Panc1 (cell line): ENCODE measurements around the gene C22orf15.

ENCODE experiments used
- POLR2AphosphoS5 ChIP-seq: IDR thresholded peaks from 2 replicates; pipeline ENCODE4 v1.6.1; 2012; ENCODE audit warnings: mild to moderate bottlenecking, low read depth, low read length, moderate library complexity
- REST ChIP-seq, 2 experiments: IDR thresholded peaks; 2 replicates each; pipeline ENCODE4 v1.6.1; 2011 to 2012; ENCODE audit warnings: low read depth in 2 of 2, control low read depth in 1 of 2, low read length in 1 of 2, mild to moderate bottlenecking in 1 of 2, moderate library complexity in 1 of 2; ENCODE audit not compliant: insufficient read depth in 1 of 2
- TF ChIP-seq, protein P1 (sequence below): fragments of 450-650 bp; IDR thresholded peaks from 2 replicates; pipeline ENCODE4 v1.5.1; 2017; ENCODE audit warnings: mild to moderate bottlenecking

DNA sequence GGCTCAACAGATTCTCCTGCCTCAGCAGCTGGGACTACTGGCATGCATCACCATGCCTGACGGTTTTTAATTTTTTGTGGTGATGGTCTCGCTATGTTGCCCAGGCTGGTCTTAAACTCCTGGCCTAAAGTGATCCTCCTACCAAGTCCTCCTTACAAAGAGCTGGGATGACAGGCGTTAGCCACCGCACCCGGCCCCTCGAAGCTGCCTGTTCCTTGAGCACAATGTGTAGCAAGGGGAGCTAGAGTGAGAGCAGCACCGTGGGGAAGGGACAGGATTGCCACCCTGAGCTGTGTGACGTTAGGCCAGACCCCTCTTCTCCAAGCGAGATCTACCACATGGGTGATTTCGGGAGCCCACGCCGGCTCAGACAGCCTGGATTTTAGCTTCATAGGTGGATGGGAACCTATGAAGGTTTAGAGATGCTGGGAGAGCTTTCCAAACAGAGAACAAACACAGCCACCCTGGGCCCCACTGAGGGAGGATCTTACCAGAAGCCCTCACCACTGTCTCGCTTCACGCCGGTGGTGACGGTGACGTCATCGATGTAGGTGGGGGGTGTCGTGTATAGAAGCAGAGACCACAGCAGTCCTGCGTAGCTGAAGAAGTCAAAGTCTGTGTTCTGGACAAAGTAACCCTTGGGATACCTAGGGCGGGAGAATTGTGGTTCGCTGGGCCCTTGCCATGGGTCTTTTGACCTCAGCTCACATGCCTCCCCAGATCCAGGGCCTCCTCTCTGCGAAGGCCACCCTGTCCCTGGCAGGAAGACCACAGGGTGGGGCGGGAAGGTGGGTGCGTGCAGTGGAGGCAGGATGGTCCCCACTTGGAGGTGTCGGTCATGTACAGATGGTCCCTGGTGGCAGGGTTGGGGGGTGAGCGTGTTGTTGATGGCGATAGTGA is 48.8 kb upstream of the C22orf15 start:
- TF ChIP-seq, protein P1, sequence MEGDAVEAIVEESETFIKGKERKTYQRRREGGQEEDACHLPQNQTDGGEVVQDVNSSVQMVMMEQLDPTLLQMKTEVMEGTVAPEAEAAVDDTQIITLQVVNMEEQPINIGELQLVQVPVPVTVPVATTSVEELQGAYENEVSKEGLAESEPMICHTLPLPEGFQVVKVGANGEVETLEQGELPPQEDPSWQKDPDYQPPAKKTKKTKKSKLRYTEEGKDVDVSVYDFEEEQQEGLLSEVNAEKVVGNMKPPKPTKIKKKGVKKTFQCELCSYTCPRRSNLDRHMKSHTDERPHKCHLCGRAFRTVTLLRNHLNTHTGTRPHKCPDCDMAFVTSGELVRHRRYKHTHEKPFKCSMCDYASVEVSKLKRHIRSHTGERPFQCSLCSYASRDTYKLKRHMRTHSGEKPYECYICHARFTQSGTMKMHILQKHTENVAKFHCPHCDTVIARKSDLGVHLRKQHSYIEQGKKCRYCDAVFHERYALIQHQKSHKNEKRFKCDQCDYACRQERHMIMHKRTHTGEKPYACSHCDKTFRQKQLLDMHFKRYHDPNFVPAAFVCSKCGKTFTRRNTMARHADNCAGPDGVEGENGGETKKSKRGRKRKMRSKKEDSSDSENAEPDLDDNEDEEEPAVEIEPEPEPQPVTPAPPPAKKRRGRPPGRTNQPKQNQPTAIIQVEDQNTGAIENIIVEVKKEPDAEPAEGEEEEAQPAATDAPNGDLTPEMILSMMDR = no peak
- TF ChIP-seq POLR2AphosphoS5 (no peak), REST (IDR thresholded peaks at IDR 0.05; ENCODE audit: insufficient read depth in 1 of 2, low read depth in 2 of 2, low read length in 1 of 2) (no peak)
